ENCODE results near the gene SPG7.

Gene SPG7

DNA sequence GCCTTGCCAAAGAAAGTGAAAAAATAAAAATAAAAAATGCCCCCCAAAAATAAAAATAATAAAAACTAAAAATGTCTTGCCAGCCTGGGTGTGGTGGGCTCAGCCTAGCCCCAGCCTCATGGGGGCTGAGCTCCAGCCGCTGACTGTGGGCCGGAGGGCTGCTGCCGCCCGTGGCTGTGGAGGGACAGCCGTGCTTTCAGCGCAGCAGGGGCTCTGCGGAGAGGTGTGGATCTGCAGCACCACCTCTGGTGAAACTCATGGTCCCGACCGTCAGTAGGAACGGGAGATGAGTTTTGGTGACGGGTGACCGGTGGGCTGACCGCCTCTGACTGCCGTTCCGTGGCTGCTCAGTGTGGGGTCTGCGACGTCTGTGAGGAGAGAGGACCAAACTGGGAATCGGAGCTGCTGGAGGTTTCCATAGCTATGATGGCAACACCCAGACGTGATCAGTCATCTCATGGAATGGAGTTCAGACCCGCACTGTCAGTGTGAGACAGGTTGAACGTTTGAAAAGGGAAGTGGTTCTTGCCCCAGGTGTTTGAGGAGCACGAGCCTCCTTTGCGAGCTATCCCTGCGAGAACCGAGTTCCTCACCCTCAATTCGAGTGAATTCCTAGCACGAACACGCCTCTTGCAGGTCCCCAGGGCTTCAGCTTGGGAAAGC is 40.3 kb downstream of the SPG7 start:
- TF ChIP-seq, protein P1, sequence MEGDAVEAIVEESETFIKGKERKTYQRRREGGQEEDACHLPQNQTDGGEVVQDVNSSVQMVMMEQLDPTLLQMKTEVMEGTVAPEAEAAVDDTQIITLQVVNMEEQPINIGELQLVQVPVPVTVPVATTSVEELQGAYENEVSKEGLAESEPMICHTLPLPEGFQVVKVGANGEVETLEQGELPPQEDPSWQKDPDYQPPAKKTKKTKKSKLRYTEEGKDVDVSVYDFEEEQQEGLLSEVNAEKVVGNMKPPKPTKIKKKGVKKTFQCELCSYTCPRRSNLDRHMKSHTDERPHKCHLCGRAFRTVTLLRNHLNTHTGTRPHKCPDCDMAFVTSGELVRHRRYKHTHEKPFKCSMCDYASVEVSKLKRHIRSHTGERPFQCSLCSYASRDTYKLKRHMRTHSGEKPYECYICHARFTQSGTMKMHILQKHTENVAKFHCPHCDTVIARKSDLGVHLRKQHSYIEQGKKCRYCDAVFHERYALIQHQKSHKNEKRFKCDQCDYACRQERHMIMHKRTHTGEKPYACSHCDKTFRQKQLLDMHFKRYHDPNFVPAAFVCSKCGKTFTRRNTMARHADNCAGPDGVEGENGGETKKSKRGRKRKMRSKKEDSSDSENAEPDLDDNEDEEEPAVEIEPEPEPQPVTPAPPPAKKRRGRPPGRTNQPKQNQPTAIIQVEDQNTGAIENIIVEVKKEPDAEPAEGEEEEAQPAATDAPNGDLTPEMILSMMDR (IDR thresholded peaks at IDR 0.05; ENCODE audit: insufficient read depth, low read length): no peak
- TF ChIP-seq POLR2AphosphoS5 (IDR thresholded peaks at IDR 0.05; ENCODE audit: low read depth) (no peak), SPI1 (IDR thresholded peaks at IDR 0.05; ENCODE audit: borderline replicate concordance, low read depth) (no peak)
- TF ChIP-seq, protein P2, sequence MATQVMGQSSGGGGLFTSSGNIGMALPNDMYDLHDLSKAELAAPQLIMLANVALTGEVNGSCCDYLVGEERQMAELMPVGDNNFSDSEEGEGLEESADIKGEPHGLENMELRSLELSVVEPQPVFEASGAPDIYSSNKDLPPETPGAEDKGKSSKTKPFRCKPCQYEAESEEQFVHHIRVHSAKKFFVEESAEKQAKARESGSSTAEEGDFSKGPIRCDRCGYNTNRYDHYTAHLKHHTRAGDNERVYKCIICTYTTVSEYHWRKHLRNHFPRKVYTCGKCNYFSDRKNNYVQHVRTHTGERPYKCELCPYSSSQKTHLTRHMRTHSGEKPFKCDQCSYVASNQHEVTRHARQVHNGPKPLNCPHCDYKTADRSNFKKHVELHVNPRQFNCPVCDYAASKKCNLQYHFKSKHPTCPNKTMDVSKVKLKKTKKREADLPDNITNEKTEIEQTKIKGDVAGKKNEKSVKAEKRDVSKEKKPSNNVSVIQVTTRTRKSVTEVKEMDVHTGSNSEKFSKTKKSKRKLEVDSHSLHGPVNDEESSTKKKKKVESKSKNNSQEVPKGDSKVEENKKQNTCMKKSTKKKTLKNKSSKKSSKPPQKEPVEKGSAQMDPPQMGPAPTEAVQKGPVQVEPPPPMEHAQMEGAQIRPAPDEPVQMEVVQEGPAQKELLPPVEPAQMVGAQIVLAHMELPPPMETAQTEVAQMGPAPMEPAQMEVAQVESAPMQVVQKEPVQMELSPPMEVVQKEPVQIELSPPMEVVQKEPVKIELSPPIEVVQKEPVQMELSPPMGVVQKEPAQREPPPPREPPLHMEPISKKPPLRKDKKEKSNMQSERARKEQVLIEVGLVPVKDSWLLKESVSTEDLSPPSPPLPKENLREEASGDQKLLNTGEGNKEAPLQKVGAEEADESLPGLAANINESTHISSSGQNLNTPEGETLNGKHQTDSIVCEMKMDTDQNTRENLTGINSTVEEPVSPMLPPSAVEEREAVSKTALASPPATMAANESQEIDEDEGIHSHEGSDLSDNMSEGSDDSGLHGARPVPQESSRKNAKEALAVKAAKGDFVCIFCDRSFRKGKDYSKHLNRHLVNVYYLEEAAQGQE (IDR thresholded peaks at IDR 0.05; ENCODE audit: insufficient replicate concordance, low read depth): no peak
- no peak overlapping the region for H3K27ac ChIP-seq (replicated peaks)
- no peak for DNase-seq (ENCODE audit: low read depth in 1 of 2, low spot score in 1 of 2)
- H3K4me3 ChIP-seq (replicated peaks; ENCODE audit: insufficient read depth, low read length): no peak overlapping the region
- no peaks in the 10 kb centered on the region for H3K27me3 ChIP-seq (ENCODE audit: insufficient read depth, poor library complexity, severe bottlenecking)

DNA sequence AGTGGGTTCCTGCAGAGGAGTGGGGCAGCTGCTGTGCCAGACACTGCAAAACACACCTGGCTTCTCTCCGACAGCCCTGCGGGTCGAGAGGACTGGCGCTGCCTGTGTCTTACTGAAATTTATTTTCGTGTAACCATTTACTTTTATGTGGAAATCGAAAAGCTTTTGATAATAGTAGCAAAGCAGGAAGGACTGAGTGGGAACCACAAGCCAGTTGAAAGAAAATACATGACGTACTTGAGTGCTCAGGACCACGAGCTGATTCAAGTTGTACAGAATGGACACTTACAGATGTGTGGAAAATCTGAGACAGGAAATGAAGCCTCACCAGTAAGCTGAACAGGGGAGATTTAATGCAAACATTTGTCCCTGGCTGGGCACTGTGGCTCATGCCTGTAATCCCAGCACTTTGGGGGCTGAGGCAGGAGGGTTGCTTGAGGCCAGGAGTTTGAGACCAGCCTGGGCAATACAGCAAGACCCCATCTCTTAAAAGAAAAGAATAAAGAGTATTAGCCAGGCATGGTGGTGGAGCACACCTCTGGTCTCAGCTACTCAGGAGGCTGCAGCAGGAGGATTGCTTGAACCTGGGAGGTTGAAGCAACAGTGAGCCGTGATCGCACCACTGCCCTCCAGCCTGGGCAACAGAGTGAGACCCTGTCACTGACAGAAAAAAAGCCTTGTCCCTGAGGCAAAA is 41.0 kb downstream of the SPG7 start:
- no peak overlapping the region for H3K4me3 ChIP-seq (replicated peaks; ENCODE audit: insufficient read depth, low read length)
- H3K27me3 ChIP-seq (ENCODE audit: insufficient read depth, poor library complexity, severe bottlenecking): no peaks in the 10 kb centered on the region
- TF ChIP-seq, protein P2 (IDR thresholded peaks at IDR 0.05; ENCODE audit: insufficient replicate concordance, low read depth): no peak
- TF ChIP-seq POLR2AphosphoS5 (IDR thresholded peaks at IDR 0.05; ENCODE audit: low read depth): no peak
- TF ChIP-seq GABPA (IDR thresholded peaks at IDR 0.05; ENCODE audit: low read depth): no peak
- no peak for TF ChIP-seq SPI1 (IDR thresholded peaks at IDR 0.05; ENCODE audit: borderline replicate concordance, low read depth)
- TF ChIP-seq, protein P1 (IDR thresholded peaks at IDR 0.05; ENCODE audit: insufficient read depth, low read length): no peak
- no peak for DNase-seq (ENCODE audit: low read depth in 1 of 2, low spot score in 1 of 2)
- no peak overlapping the region for H3K27ac ChIP-seq (replicated peaks)

DNA sequence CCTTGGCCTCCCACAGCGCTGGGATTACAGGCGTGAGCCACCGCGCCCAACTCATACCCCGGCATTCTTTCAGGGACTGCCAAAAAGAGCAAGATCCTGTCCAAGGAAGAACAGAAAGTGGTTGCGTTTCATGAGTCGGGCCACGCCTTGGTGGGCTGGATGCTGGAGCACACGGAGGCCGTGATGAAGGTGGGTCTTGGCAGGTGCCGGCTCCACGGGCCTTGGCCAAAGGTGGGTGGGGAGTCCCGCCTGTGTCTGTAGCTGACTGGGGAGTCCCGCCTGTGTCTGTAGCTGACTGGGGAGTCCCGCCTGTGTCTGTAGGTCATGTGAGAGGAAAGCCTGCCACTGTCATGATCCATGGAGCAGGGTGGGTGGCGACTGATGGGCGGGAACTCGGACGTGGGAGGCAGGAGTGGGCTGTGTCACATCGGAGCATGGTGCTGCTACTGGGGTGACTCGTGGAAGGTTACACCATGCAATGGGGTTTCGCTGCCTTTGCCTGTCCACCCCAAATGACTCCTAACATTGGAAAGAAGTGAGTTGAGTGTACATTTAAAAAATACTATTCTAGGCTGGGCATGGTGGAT is 42.3 kb downstream of the SPG7 start:
- Histone ChIP-seq H3K27ac (replicated peaks) (no peak overlapping the region), H3K27me3 (ENCODE audit: insufficient read depth, poor library complexity, severe bottlenecking) (no peaks in the 10 kb centered on the region), H3K4me3 (replicated peaks; ENCODE audit: insufficient read depth, low read length) (no peak overlapping the region)
- TF ChIP-seq, protein P1 (IDR thresholded peaks at IDR 0.05; ENCODE audit: insufficient read depth, low read length): no peak
- TF ChIP-seq SPI1 (IDR thresholded peaks at IDR 0.05; ENCODE audit: borderline replicate concordance, low read depth) (no peak), POLR2AphosphoS5 (IDR thresholded peaks at IDR 0.05; ENCODE audit: low read depth) (no peak)
- DNase-seq (ENCODE audit: low read depth in 1 of 2, low spot score in 1 of 2): no peak

Measured in HL-60 (cell line).